GM13977 (cell line): ENCODE data around the gene CEMIP.

ENCODE experiments used
- DNase-seq: peaks from one replicate; pipeline ENCODE4 v3.0.0; 2012; ENCODE audit warnings: low spot score
- CTCF ChIP-seq: IDR thresholded peaks from 2 replicates; pipeline ENCODE4 v1.5.1; 2012; ENCODE audit warnings: mild to moderate bottlenecking, control low read depth; ENCODE audit not compliant: insufficient read depth; ENCODE audit errors: extremely low read depth, missing control alignments
- in situ Hi-C: fragments of 300-500 bp; cut with MboI; formaldehyde crosslinking; loops from one replicate; pipeline ENCODE4 v1.12.0; 2022; ENCODE audit warnings: low sequenced_read_pairs, low pct_unique_long_range_greater_than_20kb, mixed read lengths, inconsistent platforms; ENCODE audit not compliant: unreplicated experiment

CEMIP gene

GRCh38 chr15:80844011-80844732, 65.0 kb downstream of the CEMIP start:
- in situ Hi-C loops, result no loop called here
- DNase-seq, result no peak

GRCh38 chr15:80846031-80846815, 67.1 kb downstream of the CEMIP start:
- in situ Hi-C loops, result no loop called here
- no peak for TF ChIP-seq CTCF
- no peak for DNase-seq

More at GRCh38 chr15:80844011-80844732, 65.0 kb downstream of the CEMIP start:
- no peak for TF ChIP-seq CTCF

- no peak for TF ChIP-seq CTCF
- DNase-seq, result no peak
- in situ Hi-C loops, result no loop called here
These were observed 70.1 kb downstream of the CEMIP start for GRCh38 chr15:80849308-80849707.

- no peak for DNase-seq
- TF ChIP-seq CTCF, result no peak
- in situ Hi-C loops, result no loop called here
These were observed 71.8 kb downstream of the CEMIP start for GRCh38 chr15:80850941-80851451.

GRCh38 chr15:80852676-80853075, 73.5 kb downstream of the CEMIP start:
- in situ Hi-C loops, result no loop called here
- no peak for DNase-seq
- TF ChIP-seq CTCF, result no peak

- in situ Hi-C loops, result no loop called here
- no peak for TF ChIP-seq CTCF
- DNase-seq, result no peak
These were observed 74.9 kb downstream of the CEMIP start for GRCh38 chr15:80854104-80854503.
